Measurements from ENCODE around the gene DAG1. TPM values are rescaled to one million over a fixed set of nuclear protein-coding genes. Genes with fewer than 3 reads are reported as not detected.

Gene DAG1
- total and polyA plus RNA-seq, 10 of the 15 experiments (the other 5 are each of a cell fraction or from before 2014, with no cell fraction given) = 0.33 to 16.3 (median 9.2) TPM

- intact Hi-C loops (cut with micrococcal nuclease; ENCODE audit: unreplicated experiment) (no loop called here), in situ Hi-C loops (cut with MboI) (no loop called here)
- peaks cover 12% of the 10 kb centered on the region; the same call in 1 of the 2 replicates for H3K4me1 ChIP-seq (ENCODE audit: control insufficient read depth, insufficient read depth, low read length)
- H3K36me3 ChIP-seq (ENCODE audit: control insufficient read depth in 2 of 2, insufficient read depth in 2 of 2, low read length in 1 of 2) = peaks cover 5 to 16% of the 10 kb centered on the region in 2 experiments; a peak in 3 of 4 replicates
- no peak overlapping the region for H3K27ac ChIP-seq (ENCODE audit: control insufficient read depth, insufficient read depth)
- CTCF ChIA-PET = interaction anchor here (1.7 kb wide), 1 partner anchor 21 kb away, joined by 3 read pairs; no protein-coding TSS in a partner anchor
- H3K4me3 ChIP-seq = no peak overlapping the region
- RAD21 ChIA-PET (ENCODE audit: unreplicated experiment) = interaction anchor here (1.0 to 1.3 kb wide), 2 partner anchors 21 to 65 kb away, joined by 3 read pairs; no protein-coding TSS in a partner anchor
- BruUV-seq (replicated peaks) = no TSS peak
- over 99% methylated on average over 6 of the region's 6 CpGs for WGBS (ENCODE audit: insufficient coverage, insufficient replicate concordance, low lambda C conversion rate, missing lambda C conversion rate)
- H3K9ac ChIP-seq (ENCODE audit: control insufficient read depth, insufficient read depth, low read length) = no peak overlapping the region
- POLR2A ChIA-PET = no interaction called here
- H3K79me2 ChIP-seq (ENCODE audit: control insufficient read depth, insufficient read depth, low read length) = no peaks in the 10 kb centered on the region
- H4K20me1 ChIP-seq (ENCODE audit: control insufficient read depth, insufficient read depth) = no peaks in the 10 kb centered on the region
- H2AFZ ChIP-seq (ENCODE audit: control insufficient read depth, low read depth, low read length) = no peak overlapping the region
- DNase-seq (ENCODE audit: low read depth, low spot score) = no peak
- TF ChIP-seq YY1 (IDR thresholded peaks at IDR 0.05; ENCODE audit: low read depth, low read length) (no peak), JUND (IDR thresholded peaks at IDR 0.05; ENCODE audit: low read depth, low read length) (no peak), ZSCAN29 (IDR thresholded peaks at IDR 0.05) (no peak), PAX8 (IDR thresholded peaks at IDR 0.05) (no peak), CUX1 (IDR thresholded peaks at IDR 0.05; ENCODE audit: insufficient replicate concordance, low read depth, low read length) (no peak)
- H3K9me3 ChIP-seq (replicated peaks; ENCODE audit: control insufficient read depth, insufficient read depth, low read length) = no peaks in the 10 kb centered on the region
- no peak overlapping the region for H3K4me2 ChIP-seq (ENCODE audit: control insufficient read depth, insufficient read depth)
- FAIRE-seq = no peak
- no peaks in the 10 kb centered on the region for H3K27me3 ChIP-seq (replicated peaks in 1 of 2; ENCODE audit: control insufficient read depth in 2 of 2, insufficient read depth in 2 of 2, low read length in 1 of 2)
- no peak for ATAC-seq
- SMC1A ChIA-PET (ENCODE audit: uncharacterized antibody, unreplicated experiment) = interaction anchor here (1.8 kb wide), 1 partner anchor 9 kb away, joined by 4 read pairs; no protein-coding TSS in a partner anchor
Observed at GRCh38 chr3:49519296-49519695, 49.2 kb downstream of the DAG1 start.

All from GM12878 (cell line).